ENCODE results near the gene KCNC3.
A peak's percentile ranks its signal among the peaks of the same experiment; 100 is the strongest.

Gene KCNC3

DNA sequence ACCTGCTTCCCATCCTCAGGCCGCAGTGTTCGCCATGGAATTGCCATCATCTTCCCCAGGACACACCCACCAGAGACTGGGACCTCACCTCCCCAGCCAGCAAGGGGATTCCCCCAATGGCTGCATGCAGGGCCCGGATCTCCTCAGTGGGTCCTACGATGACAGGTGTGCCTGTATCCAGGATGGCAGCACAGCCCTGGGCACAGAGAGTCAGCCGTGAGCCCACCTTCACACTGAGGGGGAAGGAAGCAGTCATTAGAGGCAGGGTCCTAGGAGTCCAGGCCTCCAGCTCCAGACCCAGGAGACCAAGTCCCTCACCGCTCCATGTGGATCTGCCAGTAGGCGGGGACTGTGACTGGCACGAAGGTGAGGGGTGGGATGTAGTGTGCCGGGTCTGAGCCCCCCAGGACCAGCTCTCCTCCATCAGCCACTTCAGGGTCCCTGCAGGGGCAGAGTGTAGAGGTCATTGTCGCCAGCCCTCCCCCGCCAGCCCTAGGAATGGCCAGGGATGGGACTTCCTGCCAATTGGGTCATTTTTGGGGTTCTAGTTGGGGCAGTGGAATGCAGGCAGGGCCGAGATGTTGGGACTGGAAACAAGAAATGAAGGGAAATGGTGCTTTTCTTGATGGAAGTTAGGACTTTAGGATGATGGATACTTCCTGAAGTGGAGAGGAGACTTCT, 5.7 kb upstream of the KCNC3 start:
- TF ChIP-seq, protein P1, sequence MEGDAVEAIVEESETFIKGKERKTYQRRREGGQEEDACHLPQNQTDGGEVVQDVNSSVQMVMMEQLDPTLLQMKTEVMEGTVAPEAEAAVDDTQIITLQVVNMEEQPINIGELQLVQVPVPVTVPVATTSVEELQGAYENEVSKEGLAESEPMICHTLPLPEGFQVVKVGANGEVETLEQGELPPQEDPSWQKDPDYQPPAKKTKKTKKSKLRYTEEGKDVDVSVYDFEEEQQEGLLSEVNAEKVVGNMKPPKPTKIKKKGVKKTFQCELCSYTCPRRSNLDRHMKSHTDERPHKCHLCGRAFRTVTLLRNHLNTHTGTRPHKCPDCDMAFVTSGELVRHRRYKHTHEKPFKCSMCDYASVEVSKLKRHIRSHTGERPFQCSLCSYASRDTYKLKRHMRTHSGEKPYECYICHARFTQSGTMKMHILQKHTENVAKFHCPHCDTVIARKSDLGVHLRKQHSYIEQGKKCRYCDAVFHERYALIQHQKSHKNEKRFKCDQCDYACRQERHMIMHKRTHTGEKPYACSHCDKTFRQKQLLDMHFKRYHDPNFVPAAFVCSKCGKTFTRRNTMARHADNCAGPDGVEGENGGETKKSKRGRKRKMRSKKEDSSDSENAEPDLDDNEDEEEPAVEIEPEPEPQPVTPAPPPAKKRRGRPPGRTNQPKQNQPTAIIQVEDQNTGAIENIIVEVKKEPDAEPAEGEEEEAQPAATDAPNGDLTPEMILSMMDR (IDR thresholded peaks at IDR 0.05; ENCODE audit: extremely low read depth, insufficient read depth, missing control alignments) = no peak
- in situ Hi-C loops (cut with MboI; ENCODE audit: low pct_unique_long_range_greater_than_20kb, low sequenced_read_pairs, unreplicated experiment) = no loop called here
- no peak for DNase-seq (ENCODE audit: low spot score)

DNA sequence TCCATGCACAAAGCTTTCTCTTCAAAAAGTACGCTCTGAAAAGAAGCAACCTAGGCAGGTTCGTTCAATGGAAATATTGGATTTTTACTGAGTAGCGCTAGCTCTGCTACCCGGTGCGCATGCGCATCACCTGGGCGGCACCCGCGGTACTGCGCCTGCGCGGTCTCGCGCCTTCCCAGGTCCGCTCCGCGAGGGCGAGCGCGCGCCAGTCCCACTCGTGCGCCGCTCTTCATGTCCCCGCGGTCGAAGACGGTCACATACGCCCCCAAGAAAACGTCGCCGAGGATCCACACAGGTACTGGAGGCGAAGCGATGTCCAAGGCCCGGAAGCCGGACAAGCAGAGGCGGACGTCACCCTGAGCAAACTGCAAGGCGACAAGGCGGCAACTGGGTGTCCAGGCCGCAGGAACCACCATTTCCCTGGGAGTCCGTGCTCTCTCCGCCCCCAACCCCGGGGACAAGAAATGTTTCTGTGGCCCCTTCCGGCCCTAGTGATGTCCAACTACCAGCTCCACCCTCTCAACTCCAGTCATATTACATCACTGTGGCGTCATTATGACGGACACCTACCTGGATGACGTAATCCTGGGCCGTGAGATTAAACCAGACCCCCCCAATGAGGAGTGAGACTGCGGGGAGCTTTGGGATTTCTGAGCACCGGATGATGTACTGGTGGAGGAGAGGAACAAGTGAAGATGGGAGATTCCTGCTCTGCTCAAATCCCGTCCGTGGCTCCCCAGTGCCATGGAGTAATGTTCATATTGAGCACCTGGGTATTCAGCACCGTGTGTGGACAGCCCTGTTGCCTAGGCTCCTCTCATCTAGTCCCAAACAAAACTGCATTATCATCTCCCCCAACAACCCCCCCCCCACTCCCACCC, 4.8 kb upstream of the KCNC3 start:
- DNase-seq (ENCODE audit: low spot score) = peak; percentile 89
- in situ Hi-C loops (cut with MboI; ENCODE audit: low pct_unique_long_range_greater_than_20kb, low sequenced_read_pairs, unreplicated experiment) = no loop called here
- TF ChIP-seq, protein P1 (IDR thresholded peaks at IDR 0.05; ENCODE audit: extremely low read depth, insufficient read depth, missing control alignments) = no peak

DNA sequence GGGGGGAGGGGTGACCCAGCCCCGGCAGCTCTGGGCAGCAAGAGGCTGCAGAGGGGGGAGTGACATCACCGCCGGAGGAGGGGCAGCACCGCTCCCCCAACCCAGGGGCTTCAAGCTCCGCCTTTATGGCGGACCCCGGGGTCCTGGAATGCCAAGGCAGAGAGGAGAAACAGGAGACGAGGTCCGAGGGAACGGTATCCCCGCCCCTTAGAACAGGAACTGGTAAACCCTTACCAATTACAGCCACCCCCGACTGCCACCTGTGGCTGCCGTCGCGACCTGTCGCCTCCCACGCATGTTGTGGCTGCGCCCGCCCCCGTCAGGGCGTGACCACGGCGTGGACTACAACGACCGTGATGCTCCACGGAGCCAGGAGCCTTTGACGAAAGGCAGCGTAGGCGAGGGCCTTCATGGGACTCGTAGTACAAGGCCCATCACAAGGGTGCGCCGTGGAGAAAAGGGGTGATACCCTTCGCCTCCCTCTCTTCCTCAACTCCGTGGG, 4.1 kb upstream of the KCNC3 start:
- TF ChIP-seq, protein P1 (IDR thresholded peaks at IDR 0.05; ENCODE audit: extremely low read depth, insufficient read depth, missing control alignments) = peak; percentile 13
- DNase-seq (ENCODE audit: low spot score) = peak; percentile 91
- in situ Hi-C loops (cut with MboI; ENCODE audit: low pct_unique_long_range_greater_than_20kb, low sequenced_read_pairs, unreplicated experiment) = no loop called here

DNA sequence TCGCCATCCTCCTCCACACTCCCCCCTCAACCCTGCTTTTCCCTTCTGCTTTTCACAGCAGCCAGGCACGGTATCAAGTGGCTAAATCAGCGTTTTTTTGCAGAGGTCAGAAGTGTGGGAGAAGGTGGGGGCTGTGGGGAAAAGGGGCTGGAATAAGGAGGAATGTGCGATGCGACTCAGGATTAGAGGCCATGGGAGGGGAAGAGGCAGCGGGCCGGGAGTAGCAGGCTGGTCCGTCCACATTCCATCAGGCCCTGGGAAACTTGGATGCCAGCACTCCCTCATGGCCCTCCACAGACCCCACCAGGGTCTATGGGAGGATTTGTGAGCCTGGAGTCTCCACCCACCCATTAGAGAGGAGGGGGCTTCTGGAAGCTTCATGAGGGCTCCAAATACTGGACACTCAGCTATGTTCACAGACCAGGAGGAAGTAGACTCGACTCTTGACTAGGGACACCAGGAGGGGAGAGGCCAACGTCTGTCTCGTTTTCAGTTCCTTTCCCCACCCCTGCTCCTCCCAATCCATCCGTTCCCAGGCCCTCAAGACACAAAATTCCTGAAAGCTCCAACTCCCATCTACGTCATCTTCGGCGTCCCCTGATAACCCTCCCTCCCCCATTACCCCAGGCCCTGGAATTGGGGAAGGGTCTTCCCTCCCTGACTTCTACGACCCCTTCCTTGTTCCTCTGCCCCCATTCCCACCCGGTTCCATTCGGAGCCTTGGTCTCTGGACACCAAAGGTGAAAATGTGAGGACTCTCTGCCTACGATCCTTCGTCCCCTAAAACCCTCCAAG, 3.3 kb upstream of the KCNC3 start:
- in situ Hi-C loops (cut with MboI; ENCODE audit: low pct_unique_long_range_greater_than_20kb, low sequenced_read_pairs, unreplicated experiment) = no loop called here
- TF ChIP-seq, protein P1 (IDR thresholded peaks at IDR 0.05; ENCODE audit: extremely low read depth, insufficient read depth, missing control alignments) = no peak
- peak; percentile 19 for DNase-seq (ENCODE audit: low spot score)

DNA sequence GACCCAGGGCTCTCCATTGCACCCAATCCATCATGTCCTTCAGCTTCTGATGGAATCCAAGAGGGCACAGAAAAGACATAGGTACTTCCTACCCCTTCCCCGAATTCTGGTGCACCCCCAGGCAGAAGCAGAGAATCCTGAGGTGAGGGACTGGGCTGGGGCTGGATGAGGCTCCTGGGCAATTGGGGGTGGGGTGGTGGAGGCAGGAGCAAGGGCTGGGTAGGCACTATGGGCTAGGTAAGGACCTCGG, 2.7 kb upstream of the KCNC3 start:
- no peak for DNase-seq (ENCODE audit: low spot score)
- TF ChIP-seq, protein P1 (IDR thresholded peaks at IDR 0.05; ENCODE audit: extremely low read depth, insufficient read depth, missing control alignments) = no peak
- in situ Hi-C loops (cut with MboI; ENCODE audit: low pct_unique_long_range_greater_than_20kb, low sequenced_read_pairs, unreplicated experiment) = no loop called here

DNA sequence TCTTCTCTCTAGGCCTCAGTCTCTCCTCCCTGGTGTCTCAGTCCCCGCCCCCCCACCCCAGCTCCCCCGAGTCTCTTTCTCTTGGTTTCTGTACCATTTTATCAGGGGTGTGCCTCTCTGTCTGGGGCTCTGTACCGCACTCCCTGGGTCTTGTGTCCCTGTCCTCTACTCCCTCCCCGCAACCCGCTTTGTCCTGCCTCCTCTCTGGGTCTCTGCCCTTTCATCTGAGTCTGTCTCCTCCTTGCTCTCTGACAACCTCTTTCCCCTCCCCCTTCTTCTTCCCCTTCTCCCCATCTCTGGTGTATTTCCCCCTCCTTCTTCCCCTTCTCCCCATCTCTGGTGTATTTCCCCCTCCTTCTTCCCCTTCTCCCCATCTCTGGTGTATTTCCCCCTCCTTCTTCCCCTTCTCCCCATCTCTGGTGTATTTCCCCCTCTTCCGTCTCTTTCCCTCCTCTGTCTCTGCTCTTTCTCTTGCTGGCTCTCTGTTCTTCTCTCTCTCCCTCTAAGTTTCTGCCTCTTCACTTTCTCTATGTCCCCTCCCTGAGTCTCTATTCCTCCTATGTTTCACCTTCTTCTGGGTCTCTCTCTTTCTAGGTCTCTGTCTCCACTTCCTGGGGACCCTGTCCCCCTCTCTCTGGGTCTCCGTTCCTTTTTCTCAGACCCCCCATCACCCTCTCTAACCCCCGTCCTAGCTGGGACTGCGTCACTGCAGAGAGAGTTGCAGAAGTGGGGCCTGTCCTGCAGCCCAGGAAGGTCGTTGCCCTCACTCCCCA, 2.2 kb upstream of the KCNC3 start:
- in situ Hi-C loops (cut with MboI; ENCODE audit: low pct_unique_long_range_greater_than_20kb, low sequenced_read_pairs, unreplicated experiment) = no loop called here
- DNase-seq (ENCODE audit: low spot score) = peak; percentile 35

More for the DNA sequence above, 2.2 kb upstream of the KCNC3 start:
- TF ChIP-seq, protein P1 (IDR thresholded peaks at IDR 0.05; ENCODE audit: extremely low read depth, insufficient read depth, missing control alignments) = no peak

Measured in GM13977 (cell line).